Endothelial cell of hepatic sinusoid (primary cell): Measurements from ENCODE around the gene SHKBP1.
"Not testable (repeated sequence)": the region's sequence is repeated elsewhere in the genome, so short reads cannot be mapped to it uniquely, and the experiment has no call there.

Experiments used
- in situ Hi-C: cut with HindIII; loops from 2 replicates; pipeline ENCODE4 v1.10.0; 2017; ENCODE audit warnings: low sequenced_read_pairs

The SHKBP1 gene

GRCh38 chr19:40576585-40577451 is at the start of gene SHKBP1:
TSS of gene SHKBP1 (plus strand) at chr19:40576873. CDS start at chr19:40576900, 27 bp downstream.
- in situ Hi-C loops = no loop called here

- in situ Hi-C loops = no loop called here
These were observed 48.6 kb upstream of the SHKBP1 start for GRCh38 chr19:40528078-40528477.

GRCh38 chr19:40528533-40529092 is 48.1 kb upstream of the SHKBP1 start:
- in situ Hi-C loops = no loop called here

- in situ Hi-C loops = no loop called here
These were observed 47.3 kb upstream of the SHKBP1 start for GRCh38 chr19:40529093-40529954.

GRCh38 chr19:40530091-40530901 is 46.4 kb upstream of the SHKBP1 start:
- in situ Hi-C loops = no loop called here

GRCh38 chr19:40533508-40533907 is 43.2 kb upstream of the SHKBP1 start:
- in situ Hi-C loops = no loop called here

GRCh38 chr19:40534148-40534547 is 42.5 kb upstream of the SHKBP1 start:
- in situ Hi-C loops = no loop called here

GRCh38 chr19:40539070-40539469 is 37.6 kb upstream of the SHKBP1 start:
- in situ Hi-C loops = loop anchor here (5.0 kb wide), 1 partner anchor 58 kb away; no protein-coding TSS in a partner anchor

- in situ Hi-C loops = no loop called here
These were observed 34.3 kb upstream of the SHKBP1 start for GRCh38 chr19:40542202-40542859.

GRCh38 chr19:40543029-40543597 is 33.6 kb upstream of the SHKBP1 start:
- in situ Hi-C loops = no loop called here

- in situ Hi-C loops = not testable (repeated sequence)
These were observed 30.4 kb upstream of the SHKBP1 start for GRCh38 chr19:40546153-40546841.

- in situ Hi-C loops = not testable (repeated sequence)
These were observed 29.5 kb upstream of the SHKBP1 start for GRCh38 chr19:40547190-40547589.

GRCh38 chr19:40547836-40548235 is 28.8 kb upstream of the SHKBP1 start:
- in situ Hi-C loops = no loop called here

GRCh38 chr19:40549007-40549708 is 27.5 kb upstream of the SHKBP1 start:
- in situ Hi-C loops = no loop called here

GRCh38 chr19:40550951-40551350 is 25.7 kb upstream of the SHKBP1 start:
- in situ Hi-C loops = loop anchor here (5.0 kb wide), 1 partner anchor 86 kb away; no protein-coding TSS in a partner anchor

GRCh38 chr19:40552848-40553247 is 23.8 kb upstream of the SHKBP1 start:
- in situ Hi-C loops = loop anchor here (5.0 kb wide), 1 partner anchor 84 kb away; no protein-coding TSS in a partner anchor

GRCh38 chr19:40553885-40554857 is 22.5 kb upstream of the SHKBP1 start:
- in situ Hi-C loops = loop anchor here (5.0 kb wide), 1 partner anchor 83 kb away; no protein-coding TSS in a partner anchor
